Spleen (tissue), 7 donors: Measurements from ENCODE around the gene GATC.

Source experiments
- CTCF ChIP-seq, 11 experiments: fragments of 200-600 bp in 7 of 11; fragments of 450-650 bp in 4 of 11; sonication (generic) in 4 of 11; IDR thresholded peaks in 8 of 11; conservative IDR thresholded peaks in 3 of 11; 1 replicate in 7 of 11; 2 replicates in 4 of 11; pipeline versions ENCODE4 v1.4.0 to v1.8.0; 2016 to 2021; ENCODE audit warnings: antibody characterized with exemption in 11 of 11, inconsistent platforms in 4 of 11, mild to moderate bottlenecking in 1 of 11
- POLR2A ChIP-seq, 3 donors: fragments of 450-650 bp; IDR thresholded peaks; one replicate each; pipeline ENCODE4 v1.5.1; 2017; ENCODE audit warnings: antibody characterized with exemption in 3 of 3, mild to moderate bottlenecking in 1 of 3
- donor health status: DM: no; HTN: no; CAD: no; lungs with moderate emphysema.
- donor health status: DM: no; HTN: no; CAD: no.
- donor health status: DM: no; HTN: no; CAD: no.

- TF ChIP-seq CTCF (IDR thresholded peaks at IDR 0.05 in 8 of 11, conservative IDR thresholded peaks at IDR 0.05 in 3 of 11) = no peak
- TF ChIP-seq POLR2A (IDR thresholded peaks at IDR 0.05) = no peak
Observed at GRCh38 chr12:120495186-120495730, 49.0 kb downstream of the GATC start.
